NK-92 (cell line): ENCODE data around the gene RTP5.

ENCODE experiments used
- DNase-seq: peaks from one replicate; lab custom pipeline; 2025; ENCODE audit not compliant: unreplicated experiment; lab: John Stamatoyannopoulos, UW

RTP5 gene

GRCh38 chr2:241857041-241857541 is 12.4 kb upstream of the RTP5 start:
- no peak for DNase-seq

- DNase-seq = no peak
Observed at GRCh38 chr2:241857572-241858121, 11.9 kb upstream of the RTP5 start.

GRCh38 chr2:241858206-241859016 is 11.1 kb upstream of the RTP5 start, which contains the start of gene PDCD1:
Gene PDCD1 (minus strand): TSS chr2:241858894. CDS start chr2:241858838, 56 bp downstream.
- no peak for DNase-seq

- no peak for DNase-seq
Observed at GRCh38 chr2:241859017-241859435, 10.5 kb upstream of the RTP5 start.

- DNase-seq = no peak
Observed at GRCh38 chr2:241859436-241860183, 9.9 kb upstream of the RTP5 start.

GRCh38 chr2:241860184-241861078 is 9.1 kb upstream of the RTP5 start:
- no peak for DNase-seq

- no peak for DNase-seq
Observed at GRCh38 chr2:241861264-241861663, 8.3 kb upstream of the RTP5 start.

- DNase-seq = no peak
Observed at GRCh38 chr2:241862093-241862492, 7.4 kb upstream of the RTP5 start.

- no peak for DNase-seq
Observed at GRCh38 chr2:241862775-241863535, 6.6 kb upstream of the RTP5 start.

GRCh38 chr2:241863536-241863954 is 6.0 kb upstream of the RTP5 start:
- DNase-seq = no peak

GRCh38 chr2:241864168-241864849 is 5.2 kb upstream of the RTP5 start:
- no peak for DNase-seq

- no peak for DNase-seq
Observed at GRCh38 chr2:241864850-241865213, 4.7 kb upstream of the RTP5 start.

GRCh38 chr2:241865416-241865956 is 4.0 kb upstream of the RTP5 start:
- no peak for DNase-seq

GRCh38 chr2:241865957-241866789 is 3.4 kb upstream of the RTP5 start:
- DNase-seq = no peak

- DNase-seq = no peak
Observed at GRCh38 chr2:241866790-241867645, 2.5 kb upstream of the RTP5 start.

GRCh38 chr2:241867776-241868420 is 1.6 kb upstream of the RTP5 start:
- no peak for DNase-seq

- DNase-seq = no peak
Observed at GRCh38 chr2:241868661-241869081, 858 bp upstream of the RTP5 start.
